ENCODE measurements around the gene MICAL2. TPM values are rescaled to one million over a fixed set of nuclear protein-coding genes. Genes with fewer than 3 reads are reported as not detected.

Gene MICAL2
- total RNA-seq, 4 donors from 2014 or later = 24.7 to 53.7 (median 37.0) TPM

GRCh38 chr11:12114193-12115033 is 4.0 kb downstream of the MICAL2 start:
- TF ChIP-seq CTCF (IDR thresholded peaks at IDR 0.05 in 4 of 5, conservative IDR thresholded peaks at IDR 0.05 in 1 of 5) = no peak
- TF ChIP-seq POLR2A (IDR thresholded peaks at IDR 0.05) = no peak
- Histone ChIP-seq H3K27me3 (no peaks in the 10 kb centered on the region), H3K9me3 (no peaks in the 10 kb centered on the region), H3K36me3 (no peaks in the 10 kb centered on the region), H3K27ac (peak overlapping the region in 2 of 4 donors; percentile 23 to 26), H3K4me1 (peaks cover 16 to 31% of the 10 kb centered on the region in 2 donors), H3K4me3 (no peak overlapping the region)
- DNase-seq (no peak), ATAC-seq (no peak)
- in situ Hi-C loops (cut with MboI; ENCODE audit: low sequenced_read_pairs in 4 of 4) (no loop called here), intact Hi-C loops (cut with DNase I; ENCODE audit: low total_unique reads) (loop anchor here (5.0 kb wide), 2 partner anchors 43 to 47 kb away; no protein-coding TSS in a partner anchor)

GRCh38 chr11:12116425-12117032 is 6.1 kb downstream of the MICAL2 start:
- peaks cover 16 to 30% of the 10 kb centered on the region in 2 donors for H3K4me1 ChIP-seq

GRCh38 chr11:12117200-12117599 is 6.8 kb downstream of the MICAL2 start:
- TF ChIP-seq CTCF (IDR thresholded peaks at IDR 0.05 in 4 of 5, conservative IDR thresholded peaks at IDR 0.05 in 1 of 5) = no peak
- no peak for TF ChIP-seq POLR2A (IDR thresholded peaks at IDR 0.05)
- DNase-seq = no peak
- Histone ChIP-seq H3K27me3 (no peaks in the 10 kb centered on the region), H3K4me1 (peaks cover 13 to 23% of the 10 kb centered on the region in 2 donors), H3K4me3 (no peak overlapping the region), H3K9me3 (no peaks in the 10 kb centered on the region), H3K36me3 (no peaks in the 10 kb centered on the region), H3K27ac (peak overlapping the region in 3 of 4 donors; percentile 20 to 66 (median 48))
- intact Hi-C loops (cut with DNase I; ENCODE audit: low total_unique reads) (no loop called here), in situ Hi-C loops (cut with MboI; ENCODE audit: low sequenced_read_pairs in 4 of 4) (no loop called here)
- no peak for ATAC-seq

More at GRCh38 chr11:12116425-12117032, 6.1 kb downstream of the MICAL2 start:
- Histone ChIP-seq H3K9me3 (no peaks in the 10 kb centered on the region), H3K4me3 (no peak overlapping the region), H3K27ac (peak overlapping the region in 3 of 4 donors; percentile 13 to 48 (median 14)), H3K27me3 (no peaks in the 10 kb centered on the region), H3K36me3 (no peaks in the 10 kb centered on the region)
- ATAC-seq (no peak), DNase-seq (no peak)
- in situ Hi-C loops (cut with MboI; ENCODE audit: low sequenced_read_pairs in 4 of 4) (no loop called here), intact Hi-C loops (cut with DNase I; ENCODE audit: low total_unique reads) (no loop called here)
- TF ChIP-seq POLR2A (IDR thresholded peaks at IDR 0.05) (no peak), CTCF (IDR thresholded peaks at IDR 0.05 in 4 of 5, conservative IDR thresholded peaks at IDR 0.05 in 1 of 5) (no peak)

GRCh38 chr11:12117611-12118010 is 7.2 kb downstream of the MICAL2 start:
- intact Hi-C loops (cut with DNase I; ENCODE audit: low total_unique reads) (no loop called here), in situ Hi-C loops (cut with MboI; ENCODE audit: low sequenced_read_pairs in 4 of 4) (no loop called here)
- ATAC-seq (no peak), DNase-seq (no peak)
- TF ChIP-seq CTCF (IDR thresholded peaks at IDR 0.05 in 4 of 5, conservative IDR thresholded peaks at IDR 0.05 in 1 of 5) = no peak
- peak overlapping the region in 3 of 4 donors; percentile 6 to 66 (median 20) for H3K27ac ChIP-seq
- H3K4me3 ChIP-seq = no peak overlapping the region
- no peaks in the 10 kb centered on the region for H3K9me3 ChIP-seq
- no peaks in the 10 kb centered on the region for H3K27me3 ChIP-seq
- peaks cover 13 to 23% of the 10 kb centered on the region in 2 donors for H3K4me1 ChIP-seq
- H3K36me3 ChIP-seq = no peaks in the 10 kb centered on the region

All from gastrocnemius medialis (tissue), 4 donors.